ENCODE results near the gene CACNA1C.

CACNA1C gene

DNA sequence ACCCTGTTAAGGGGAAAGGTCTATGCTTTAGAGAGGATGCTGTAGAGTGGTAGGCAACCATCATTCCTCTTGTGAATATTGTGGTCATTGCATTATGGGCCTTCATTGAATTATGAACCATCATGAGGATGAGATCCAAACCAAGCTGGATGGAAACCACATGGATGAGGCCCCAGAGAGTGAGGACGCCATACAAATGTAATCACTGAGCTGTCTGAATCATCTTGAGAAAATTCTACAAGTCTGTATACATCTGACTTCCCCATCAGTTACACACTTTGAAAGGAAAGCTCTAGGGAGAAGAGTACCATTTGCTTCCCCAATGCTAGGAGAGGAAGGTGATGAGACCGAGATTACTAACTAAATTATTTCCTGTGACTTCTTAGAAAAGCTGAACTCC, 172.9 kb downstream of the CACNA1C start:
- TF ChIP-seq POLR2A (IDR thresholded peaks at IDR 0.05; ENCODE audit: extremely low read depth, insufficient read length) = no peak
- no peak for TF ChIP-seq MYC (IDR thresholded peaks at IDR 0.05; ENCODE audit: low read depth, low read length)
- DNase-seq (ENCODE audit: low read depth) = no peak
- H3K4me3 ChIP-seq (ENCODE audit: low read depth, low read length) = no peak overlapping the region

DNA sequence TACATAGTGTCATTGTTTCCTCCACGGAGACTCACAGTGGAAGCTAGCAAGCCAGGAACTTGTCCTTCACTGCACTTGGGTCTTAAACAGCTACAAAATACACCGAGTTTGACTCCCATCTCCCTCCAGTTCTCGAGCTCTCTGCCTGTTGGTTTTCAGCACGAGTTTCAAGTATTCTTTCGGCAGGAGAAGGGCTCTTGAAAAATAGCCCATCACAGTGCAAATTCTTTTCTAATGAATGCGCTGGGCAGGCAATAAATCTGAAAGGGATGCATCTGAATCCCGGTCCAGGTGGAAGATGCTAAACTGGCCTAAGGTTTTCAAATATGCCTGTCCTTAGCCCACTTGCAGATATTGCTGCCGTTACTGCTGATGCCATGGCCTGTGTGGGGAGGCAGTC, 173.9 kb downstream of the CACNA1C start:
- no peak for TF ChIP-seq MYC (IDR thresholded peaks at IDR 0.05; ENCODE audit: low read depth, low read length)
- no peak for TF ChIP-seq CTCF (IDR thresholded peaks at IDR 0.05; ENCODE audit: low read depth, low read length)
- no peak for TF ChIP-seq MAX (IDR thresholded peaks at IDR 0.05; ENCODE audit: low read depth, low read length)
- no peak for TF ChIP-seq POLR2A (IDR thresholded peaks at IDR 0.05; ENCODE audit: extremely low read depth, insufficient read length)
- H3K4me3 ChIP-seq (ENCODE audit: low read depth, low read length) = no peak overlapping the region
- DNase-seq (ENCODE audit: low read depth) = no peak

GRCh38 chr12:2227360-2227759, 174.6 kb downstream of the CACNA1C start:
- DNase-seq (ENCODE audit: low read depth) = no peak
- no peak overlapping the region for H3K4me3 ChIP-seq (ENCODE audit: low read depth, low read length)
- TF ChIP-seq MAX (IDR thresholded peaks at IDR 0.05; ENCODE audit: low read depth, low read length) (no peak), MYC (IDR thresholded peaks at IDR 0.05; ENCODE audit: low read depth, low read length) (no peak), CTCF (IDR thresholded peaks at IDR 0.05; ENCODE audit: low read depth, low read length) (no peak), POLR2A (IDR thresholded peaks at IDR 0.05; ENCODE audit: extremely low read depth, insufficient read length) (no peak)

DNA sequence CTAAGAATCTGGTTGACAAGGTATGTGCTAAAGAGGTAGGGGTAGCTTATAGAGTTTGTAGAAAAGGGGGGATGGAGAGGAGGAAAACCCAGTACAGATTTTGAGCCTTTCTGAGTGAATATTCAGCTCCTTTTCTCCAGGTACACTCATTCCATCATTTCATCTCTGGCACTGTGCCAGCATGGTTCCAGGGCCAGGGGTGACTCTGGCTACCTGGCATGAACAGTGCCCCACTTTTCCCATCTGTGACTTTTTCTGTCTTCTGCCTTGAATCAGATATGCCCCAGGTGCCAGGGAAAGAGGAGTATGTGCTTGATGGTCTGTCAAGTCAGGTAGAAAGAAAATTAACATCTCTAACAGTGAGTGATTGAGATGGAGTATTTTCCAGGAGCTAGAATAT, 175.7 kb downstream of the CACNA1C start:
- DNase-seq (ENCODE audit: low read depth) = no peak
- TF ChIP-seq MAX (IDR thresholded peaks at IDR 0.05; ENCODE audit: low read depth, low read length) (no peak), POLR2A (IDR thresholded peaks at IDR 0.05; ENCODE audit: extremely low read depth, insufficient read length) (no peak), MYC (IDR thresholded peaks at IDR 0.05; ENCODE audit: low read depth, low read length) (no peak), CTCF (IDR thresholded peaks at IDR 0.05; ENCODE audit: low read depth, low read length) (no peak)
- no peak overlapping the region for H3K4me3 ChIP-seq (ENCODE audit: low read depth, low read length)

DNA sequence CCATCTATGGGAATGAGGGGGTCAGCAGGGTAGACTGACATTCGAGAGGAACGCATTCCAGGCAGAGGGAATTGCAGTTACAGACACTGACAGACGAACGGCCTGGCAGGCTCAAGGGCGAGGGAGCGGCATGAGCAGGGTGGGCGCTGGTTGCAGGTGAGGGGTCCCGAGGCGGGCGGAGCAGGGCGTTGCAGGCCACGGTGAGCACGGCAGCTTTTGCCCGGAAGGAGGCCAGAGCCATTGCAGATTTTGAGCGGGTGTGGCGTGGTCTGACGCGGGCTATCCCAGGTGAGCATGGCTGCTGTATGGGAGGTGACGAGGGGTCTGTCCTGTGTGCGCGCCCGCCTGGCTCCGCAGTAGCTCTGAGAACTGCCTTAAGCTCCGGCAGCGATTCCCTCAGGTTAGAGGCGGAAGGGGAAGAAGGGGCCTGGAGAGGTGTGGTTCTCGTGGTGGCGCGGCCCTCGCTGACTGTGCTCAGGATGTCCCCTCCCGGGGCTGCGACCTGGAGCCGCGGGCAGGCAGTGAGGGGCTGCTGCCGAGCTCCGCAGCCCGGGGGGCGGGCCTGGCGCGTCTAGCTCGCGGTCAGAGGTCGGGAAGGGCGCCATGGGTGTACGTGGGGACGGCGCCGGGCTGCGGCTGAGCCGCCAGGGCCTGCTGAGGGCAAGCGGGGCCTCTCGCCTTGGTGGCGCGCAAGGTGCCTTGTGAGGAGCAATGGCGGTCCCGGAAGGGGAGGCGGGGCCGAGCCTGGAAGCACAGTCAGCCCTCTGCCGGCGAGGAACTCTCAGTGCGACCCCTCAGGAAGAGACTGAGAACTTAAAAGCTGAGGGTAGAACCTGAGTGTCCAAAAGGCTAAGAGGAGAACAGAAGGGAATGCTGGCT, 177.1 kb downstream of the CACNA1C start:
- H3K4me3 ChIP-seq (ENCODE audit: low read depth, low read length) = no peak overlapping the region
- DNase-seq (ENCODE audit: low read depth) = no peak
- TF ChIP-seq MYC (IDR thresholded peaks at IDR 0.05; ENCODE audit: low read depth, low read length) (no peak), CTCF (IDR thresholded peaks at IDR 0.05; ENCODE audit: low read depth, low read length) (no peak)

DNA sequence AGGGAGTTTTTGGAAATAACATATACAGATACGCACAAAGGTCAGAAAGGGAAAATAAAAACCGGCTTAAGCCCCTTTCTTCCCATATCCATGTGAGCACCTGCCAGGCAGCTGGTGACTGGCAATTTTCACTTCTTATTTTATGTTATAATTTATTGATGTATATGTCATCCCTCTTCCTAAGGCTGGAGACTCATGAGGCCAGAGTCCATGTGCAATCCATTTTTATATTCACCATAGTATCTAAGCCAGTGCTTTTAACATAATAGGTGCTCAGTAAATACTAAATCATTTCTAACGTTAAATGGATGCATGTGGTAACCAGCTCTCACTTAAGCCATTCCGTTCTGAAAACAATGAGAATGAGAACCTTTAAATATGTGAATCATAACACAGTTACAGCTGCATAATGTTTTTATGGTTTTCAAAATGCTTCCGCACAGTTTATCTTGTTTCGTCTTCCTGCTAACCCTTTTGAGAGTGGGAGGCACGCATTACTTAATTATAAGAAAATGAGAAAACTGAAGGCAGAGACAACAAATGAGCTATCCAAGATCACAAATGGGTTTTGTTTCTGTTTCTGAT, 178.3 kb downstream of the CACNA1C start:
- H3K4me3 ChIP-seq (ENCODE audit: low read depth, low read length) = no peak overlapping the region
- DNase-seq (ENCODE audit: low read depth) = no peak
- TF ChIP-seq POLR2A (IDR thresholded peaks at IDR 0.05; ENCODE audit: extremely low read depth, insufficient read length) (no peak), CTCF (IDR thresholded peaks at IDR 0.05; ENCODE audit: low read depth, low read length) (no peak), MAX (IDR thresholded peaks at IDR 0.05; ENCODE audit: low read depth, low read length) (no peak), MYC (IDR thresholded peaks at IDR 0.05; ENCODE audit: low read depth, low read length) (no peak)
